Left lung (tissue), 10 donors: Measurements from ENCODE around the gene NAXD. TPM values are rescaled to one million over a fixed set of nuclear protein-coding genes. Genes with fewer than 3 reads are reported as not detected.

ENCODE experiments used
- ATAC-seq: fragments of 200-7000 bp; cut with Tn5 transposase; one replicate; pipeline ENCODE4 v1.9.1; 2020; ENCODE audit warnings: moderate library complexity
- DNase-seq, 4 donors: peaks; one replicate each; pipeline ENCODE4 v3.0.0-alpha.2; 2013 to 2020
- H3K27ac ChIP-seq, 2 donors: fragments of 200-600 bp; sonication (generic) in 1 of 2; one replicate each; pipeline versions ENCODE4 v1.5.0 to v1.8.0; 2020 to 2021
- H3K27me3 ChIP-seq, 2 donors: fragments of 200-600 bp; sonication (generic) in 1 of 2; one replicate each; pipeline versions ENCODE4 v1.5.0 to v1.8.0; 2020 to 2021
- H3K36me3 ChIP-seq, 2 donors: fragments of 200-600 bp; sonication (generic) in 1 of 2; one replicate each; pipeline versions ENCODE4 v1.5.0 to v1.8.0; 2020 to 2021
- H3K4me1 ChIP-seq, 2 donors: fragments of 200-600 bp; one replicate each; pipeline ENCODE4 v1.8.0; 2021
- H3K4me3 ChIP-seq, 2 donors: fragments of 200-600 bp; sonication (generic) in 1 of 2; one replicate each; pipeline versions ENCODE4 v1.5.0 to v1.8.0; 2020 to 2021; ENCODE audit warnings: mild to moderate bottlenecking in 1 of 2
- H3K9me3 ChIP-seq, 2 donors: fragments of 200-600 bp; sonication (generic) in 1 of 2; one replicate each; pipeline versions ENCODE4 v1.5.0 to v1.8.0; 2020 to 2021
- CTCF ChIP-seq, 2 donors: fragments of 200-600 bp; sonication (generic) in 1 of 2; IDR thresholded peaks; one replicate each; pipeline versions ENCODE4 v1.5.0 to v1.8.0; 2021; ENCODE audit warnings: antibody characterized with exemption in 2 of 2
- intact Hi-C, 2 donors: fragments of 100-400 bp; cut with DNase I; formaldehyde crosslinking; loops; one replicate each; pipeline versions ENCODE4 v1.11.2 to v1.14.2; 2022
- polyA plus RNA-seq, 6 donors: library from polyadenylated mRNA; unstranded; fragments of 120-200 nt; gene quantifications; one replicate each; pipeline ENCODE4 v1.2.1, GENCODE V29; 2013; ENCODE audit not compliant: insufficient read length in 6 of 6
- total RNA-seq, 2 donors: library from RNA; stranded (reverse); fragmentation: NEBNext Ultra II Directional; extraction: Animal tissue kit (Norgen Biotek cat#: 25700); gene quantifications; one replicate each; pipeline ENCODE4 v1.2.1, GENCODE V29; 2021
- donor health status: DM: no; HTN: yes; CAD: no.
- donor health status: DM: no; HTN: no; CAD: no.

Gene NAXD
- total and polyA plus RNA-seq, 8 donors = 25.3 to 41.1 (median 37.7) TPM

- Histone ChIP-seq H3K27me3 (no peaks in the 10 kb centered on the region), H3K4me1 (no peaks in the 10 kb centered on the region), H3K4me3 (no peak overlapping the region), H3K36me3 (peaks cover 3 to 100% of the 10 kb centered on the region in 2 donors), H3K27ac (no peak overlapping the region), H3K9me3 (no peaks in the 10 kb centered on the region)
- no peak for TF ChIP-seq CTCF (IDR thresholded peaks at IDR 0.05)
- intact Hi-C loops = no loop called here
- peak in 1 of 4 donors; percentile 54 for DNase-seq
- ATAC-seq = no peak
These were observed 23.8 kb downstream of the NAXD start for GRCh38 chr13:110638814-110639806.

GRCh38 chr13:110639935-110640334 is 24.6 kb downstream of the NAXD start:
- Histone ChIP-seq H3K27ac (no peak overlapping the region), H3K4me1 (peaks cover 5 to 8% of the 10 kb centered on the region in 2 donors), H3K4me3 (no peak overlapping the region), H3K27me3 (no peaks in the 10 kb centered on the region), H3K36me3 (peaks cover 3 to 100% of the 10 kb centered on the region in 2 donors), H3K9me3 (no peaks in the 10 kb centered on the region)
- DNase-seq (no peak), ATAC-seq (no peak)
- TF ChIP-seq CTCF (IDR thresholded peaks at IDR 0.05) = no peak
- intact Hi-C loops = no loop called here

GRCh38 chr13:110640591-110641029 is 25.3 kb downstream of the NAXD start:
- peak in 2 of 4 donors; percentile 24 to 63 for DNase-seq

GRCh38 chr13:110641055-110642015 is 26.0 kb downstream of the NAXD start:
- H3K9me3 ChIP-seq = no peaks in the 10 kb centered on the region
- H3K4me1 ChIP-seq = peaks cover 7 to 13% of the 10 kb centered on the region in 2 donors
- ATAC-seq (no peak), DNase-seq (peak in 1 of 4 donors; percentile 43)
- intact Hi-C loops = no loop called here
- H3K4me3 ChIP-seq = no peak overlapping the region
- H3K27me3 ChIP-seq = no peaks in the 10 kb centered on the region
- peaks cover 3 to 98% of the 10 kb centered on the region in 2 donors for H3K36me3 ChIP-seq
- H3K27ac ChIP-seq = no peak overlapping the region
- no peak for TF ChIP-seq CTCF (IDR thresholded peaks at IDR 0.05)

More at GRCh38 chr13:110640591-110641029, 25.3 kb downstream of the NAXD start:
- no peak for ATAC-seq
- no peak for TF ChIP-seq CTCF (IDR thresholded peaks at IDR 0.05)
- no peak overlapping the region for H3K27ac ChIP-seq
- intact Hi-C loops = no loop called here
- no peak overlapping the region for H3K4me3 ChIP-seq
- peaks cover 3 to 100% of the 10 kb centered on the region in 2 donors for H3K36me3 ChIP-seq
- H3K4me1 ChIP-seq = peaks cover 7 to 13% of the 10 kb centered on the region in 2 donors
- no peaks in the 10 kb centered on the region for H3K27me3 ChIP-seq
- no peaks in the 10 kb centered on the region for H3K9me3 ChIP-seq
